ENCODE measurements around the gene MESP1.

MESP1 gene

GRCh38 chr15:89707577-89707976 is 43.5 kb downstream of the MESP1 start:
- DNase-seq: no peak

GRCh38 chr15:89704411-89704810 is 46.6 kb downstream of the MESP1 start:
- no peak for DNase-seq

Data from hematopoietic multipotent progenitor cell treated with erythropoietin and hydrocortisone succinate and interleukin-3 and kit ligand, for 6 days (in vitro differentiated cells).